ENCODE data around the gene STIP1. TPM values are rescaled to one million over a fixed set of nuclear protein-coding genes. Genes with fewer than 3 reads are reported as not detected.

Gene STIP1
- total RNA-seq, 4 donors from 2014 or later, result 67.5 to 86.0 (median 78.3) TPM

DNA sequence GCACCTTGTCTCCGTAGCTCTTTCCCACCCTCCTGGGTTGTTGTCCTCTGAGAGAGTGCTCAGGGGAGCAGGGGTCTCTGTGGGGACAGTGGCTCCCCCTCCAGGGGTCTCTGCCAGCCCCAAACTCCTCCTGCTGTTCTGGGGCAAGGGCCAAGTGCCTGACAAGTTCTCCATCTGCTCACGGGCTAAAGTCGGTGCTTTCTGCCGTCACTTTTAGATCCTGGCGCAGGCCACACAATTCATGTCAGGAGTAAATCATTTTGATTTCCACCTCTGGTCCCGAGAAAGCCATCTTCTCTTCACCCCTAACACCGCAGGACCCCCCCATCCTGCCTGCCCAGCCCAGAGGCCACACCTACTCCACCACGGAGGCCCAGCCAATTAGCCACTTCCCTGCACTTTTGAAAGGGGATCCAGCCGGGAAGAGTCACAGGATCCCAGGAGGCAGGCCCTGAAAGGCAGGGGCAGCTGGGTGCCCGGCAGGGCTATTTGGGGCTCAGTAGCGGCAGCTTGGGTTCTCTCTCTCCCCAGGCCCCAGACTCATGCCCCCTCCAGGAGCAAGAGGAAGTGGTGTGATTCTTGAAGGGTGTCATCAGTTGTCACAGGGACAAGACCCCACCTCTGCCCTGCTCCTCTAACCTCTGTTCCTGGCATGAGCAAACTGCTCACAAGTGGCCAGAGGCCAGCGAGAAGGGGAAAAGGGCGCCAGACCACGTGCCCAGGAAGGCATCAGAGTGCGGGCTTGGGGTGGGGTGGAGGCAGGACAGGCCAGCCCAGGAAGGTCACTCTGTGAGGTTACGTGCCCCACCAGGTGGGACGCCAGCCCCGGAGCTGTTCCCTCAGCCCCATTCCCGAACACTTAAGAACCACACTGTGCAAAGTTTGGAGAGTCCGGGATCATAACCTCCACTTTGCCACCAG, 21.3 kb upstream of the STIP1 start:
- WGBS, 2 donors, result 40 to 41% methylated on average over 20 of the region's 20 CpGs
- H3K4me3 ChIP-seq (ENCODE audit: low read depth, poor library complexity, severe bottlenecking), result peak overlapping the region; percentile 61
- intact Hi-C loops (cut with DNase I; ENCODE audit: low total_unique reads), result no loop called here
- DNase-seq (ENCODE audit: low spot score in 2 of 2), result no peak
- no peak for TF ChIP-seq POLR2A (IDR thresholded peaks at IDR 0.05)
- TF ChIP-seq, protein P1, sequence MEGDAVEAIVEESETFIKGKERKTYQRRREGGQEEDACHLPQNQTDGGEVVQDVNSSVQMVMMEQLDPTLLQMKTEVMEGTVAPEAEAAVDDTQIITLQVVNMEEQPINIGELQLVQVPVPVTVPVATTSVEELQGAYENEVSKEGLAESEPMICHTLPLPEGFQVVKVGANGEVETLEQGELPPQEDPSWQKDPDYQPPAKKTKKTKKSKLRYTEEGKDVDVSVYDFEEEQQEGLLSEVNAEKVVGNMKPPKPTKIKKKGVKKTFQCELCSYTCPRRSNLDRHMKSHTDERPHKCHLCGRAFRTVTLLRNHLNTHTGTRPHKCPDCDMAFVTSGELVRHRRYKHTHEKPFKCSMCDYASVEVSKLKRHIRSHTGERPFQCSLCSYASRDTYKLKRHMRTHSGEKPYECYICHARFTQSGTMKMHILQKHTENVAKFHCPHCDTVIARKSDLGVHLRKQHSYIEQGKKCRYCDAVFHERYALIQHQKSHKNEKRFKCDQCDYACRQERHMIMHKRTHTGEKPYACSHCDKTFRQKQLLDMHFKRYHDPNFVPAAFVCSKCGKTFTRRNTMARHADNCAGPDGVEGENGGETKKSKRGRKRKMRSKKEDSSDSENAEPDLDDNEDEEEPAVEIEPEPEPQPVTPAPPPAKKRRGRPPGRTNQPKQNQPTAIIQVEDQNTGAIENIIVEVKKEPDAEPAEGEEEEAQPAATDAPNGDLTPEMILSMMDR (IDR thresholded peaks at IDR 0.05), result no peak

DNA sequence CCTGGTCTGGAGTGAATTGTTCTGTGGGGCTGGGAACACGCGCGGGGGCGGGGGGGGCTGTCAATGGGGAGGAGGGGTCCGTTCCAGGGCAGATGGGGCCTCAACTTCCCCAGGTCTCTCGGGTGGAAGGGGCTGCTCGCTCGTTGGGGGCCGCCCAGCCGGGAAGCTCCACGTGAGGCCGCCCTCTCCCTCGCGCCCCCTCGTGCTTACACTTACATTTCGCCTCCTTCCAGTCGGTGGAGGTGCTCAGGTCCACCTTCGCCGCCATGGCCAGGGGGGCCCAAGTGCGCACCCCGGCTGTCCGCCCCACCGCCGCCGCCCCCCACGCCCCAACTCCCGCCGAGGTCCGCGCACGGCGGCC, 20.5 kb upstream of the STIP1 start:
- intact Hi-C loops (cut with DNase I; ENCODE audit: low total_unique reads), result no loop called here
- TF ChIP-seq, protein P1 (IDR thresholded peaks at IDR 0.05), result no peak
- H3K4me3 ChIP-seq (ENCODE audit: low read depth, poor library complexity, severe bottlenecking), result peak overlapping the region; percentile 61
- DNase-seq (ENCODE audit: low spot score in 2 of 2), result no peak
- 0 to 4% methylated on average over 3 to 14 of the region's 32 CpGs for WGBS, 2 donors

DNA sequence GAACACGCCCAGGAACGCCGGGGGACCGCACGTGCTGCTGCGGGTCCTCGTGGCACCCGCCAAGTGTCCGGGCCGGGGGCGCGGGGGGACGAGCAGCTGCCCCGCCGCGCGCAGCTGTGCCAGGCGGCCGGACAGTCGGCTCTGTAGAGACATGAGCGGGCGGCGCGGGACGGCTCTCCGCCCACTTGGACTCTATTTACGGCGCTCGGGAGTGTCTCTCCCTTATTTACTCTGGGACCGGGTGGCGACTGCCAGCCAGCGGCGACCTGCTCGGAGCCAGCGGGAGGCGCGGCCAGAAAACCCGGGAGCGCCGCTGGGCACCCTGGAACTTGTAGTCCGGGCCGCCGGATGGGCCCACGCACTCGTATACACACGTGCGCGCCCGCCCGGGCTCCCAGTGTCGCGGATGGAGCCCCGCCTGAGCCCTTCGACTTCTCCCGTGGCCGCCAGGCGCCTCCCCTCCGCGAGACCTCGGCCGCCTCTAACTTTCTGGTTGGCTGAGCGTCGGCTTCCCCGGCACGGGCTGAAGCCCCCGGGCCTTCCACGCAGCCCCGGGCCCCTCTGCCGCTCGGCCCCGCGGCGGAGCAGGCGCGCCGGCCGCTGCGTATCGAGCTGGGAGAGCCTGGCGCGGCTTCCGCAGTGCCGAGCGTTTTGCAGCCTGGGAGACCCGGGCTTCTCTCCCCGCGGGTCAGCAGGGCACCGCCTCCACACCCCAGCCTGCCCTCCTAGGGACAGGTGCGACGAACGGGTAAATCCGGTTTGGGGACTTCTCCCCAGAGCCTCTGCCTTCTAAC, 19.9 kb upstream of the STIP1 start, which contains the start of gene MACROD1:
Gene MACROD1, minus strand, starts transcription at position 272 of the 794 bp plus-strand sequence. Its CDS starts 119 bp downstream, at position 153.
- intact Hi-C loops (cut with DNase I; ENCODE audit: low total_unique reads), result no loop called here
- WGBS, 2 donors, result 1% methylated on average over 31 to 61 of the region's 92 CpGs
- peak within 1 kb of the TSS; percentile 61 for H3K4me3 ChIP-seq (ENCODE audit: low read depth, poor library complexity, severe bottlenecking)
- TF ChIP-seq POLR2A (IDR thresholded peaks at IDR 0.05), result no peak
- TF ChIP-seq, protein P1 (IDR thresholded peaks at IDR 0.05), result no peak
- peak; percentile 83 to 97 for DNase-seq (ENCODE audit: low spot score in 2 of 2)

DNA sequence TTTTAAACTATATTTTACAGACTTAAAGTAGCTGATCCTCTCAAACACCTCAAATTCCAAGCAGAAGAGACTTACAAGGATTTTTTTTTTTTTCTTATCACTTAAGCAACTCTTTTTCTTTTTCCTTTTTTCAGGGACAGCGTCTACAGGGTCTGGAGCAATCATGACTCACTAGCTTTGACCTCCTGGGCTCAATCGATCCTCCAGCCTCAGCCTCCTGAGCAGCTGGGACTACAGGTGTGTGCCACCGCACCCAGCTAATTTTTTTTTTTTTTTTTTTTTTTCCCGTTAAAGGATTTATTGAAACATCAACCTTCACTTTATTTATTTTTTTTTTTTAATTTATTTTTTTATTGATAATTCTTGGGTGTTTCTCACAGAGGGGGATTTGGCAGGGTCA, 15.6 kb upstream of the STIP1 start:
- intact Hi-C loops (cut with DNase I; ENCODE audit: low total_unique reads), result no loop called here
- TF ChIP-seq POLR2A (IDR thresholded peaks at IDR 0.05), result no peak
- H3K4me3 ChIP-seq (ENCODE audit: low read depth, poor library complexity, severe bottlenecking), result no peak overlapping the region
- 91 to 94% methylated on average over 4 of the region's 4 CpGs for WGBS, 2 donors
- DNase-seq (ENCODE audit: low spot score in 2 of 2), result no peak

DNA sequence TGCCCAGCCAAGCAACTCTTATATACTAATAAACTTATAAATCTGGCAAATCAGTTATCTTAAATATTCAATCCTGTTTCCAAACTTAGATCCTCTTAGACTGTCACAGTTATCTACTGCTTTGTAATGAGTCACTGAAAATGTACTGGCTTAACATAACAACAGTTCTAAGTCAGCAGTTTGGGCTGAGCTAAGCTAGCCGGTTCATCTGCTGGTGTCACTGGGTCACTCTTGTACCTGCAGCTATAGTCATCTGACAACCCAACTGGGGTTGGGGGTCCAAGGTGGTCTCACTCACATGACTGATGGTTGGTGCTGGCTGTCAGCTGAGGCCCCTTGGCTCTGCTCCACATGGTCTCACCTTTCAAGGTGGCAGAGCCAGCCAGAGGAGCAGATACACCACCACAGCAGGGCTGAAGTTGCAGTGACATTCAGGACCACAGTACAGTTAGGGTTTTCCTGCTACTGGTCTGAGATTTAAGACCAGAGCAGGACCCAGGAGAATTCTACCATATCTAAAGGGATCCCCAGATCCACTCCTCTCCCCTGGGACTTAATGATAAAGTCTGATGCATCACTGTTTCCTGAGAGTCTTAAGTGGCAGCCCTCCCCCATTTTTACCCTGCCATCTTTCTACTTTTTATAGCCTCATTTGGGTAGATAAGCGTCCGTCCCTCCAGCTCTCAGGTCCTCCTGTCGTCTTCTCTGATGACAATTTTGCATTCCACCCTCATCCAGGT, 12.2 kb upstream of the STIP1 start:
- no peak for DNase-seq (ENCODE audit: low spot score in 2 of 2)
- no peak overlapping the region for H3K4me3 ChIP-seq (ENCODE audit: low read depth, poor library complexity, severe bottlenecking)
- WGBS, 2 donors, result 89 to 94% methylated on average over 4 of the region's 4 CpGs
- no peak for TF ChIP-seq POLR2A (IDR thresholded peaks at IDR 0.05)
- TF ChIP-seq, protein P1 (IDR thresholded peaks at IDR 0.05), result no peak
- intact Hi-C loops (cut with DNase I; ENCODE audit: low total_unique reads), result no loop called here

All from lower leg skin (tissue), 4 donors.